Hematopoietic multipotent progenitor cell treated with erythropoietin and hydrocortisone succinate and interleukin-3 and kit ligand, for 17 days (in vitro differentiated cells): ENCODE measurements around the gene CREB3L1.

ENCODE experiments used
- DNase-seq: peaks from one replicate; pipeline ENCODE4 v3.0.0-alpha.2; 2015; ENCODE audit warnings: low spot score

The CREB3L1 gene

GRCh38 chr11:46327829-46328228 is 50.4 kb downstream of the CREB3L1 start:
- DNase-seq: no peak

GRCh38 chr11:46330154-46330553 is 52.7 kb downstream of the CREB3L1 start:
- no peak for DNase-seq

GRCh38 chr11:46330563-46331281 is 53.3 kb downstream of the CREB3L1 start:
- DNase-seq: no peak

- DNase-seq: no peak
Observed at GRCh38 chr11:46331282-46331984, 54.0 kb downstream of the CREB3L1 start.

- DNase-seq: no peak
Observed at GRCh38 chr11:46332093-46332567, 54.7 kb downstream of the CREB3L1 start.

- no peak for DNase-seq
Observed at GRCh38 chr11:46332568-46333393, 55.3 kb downstream of the CREB3L1 start.

GRCh38 chr11:46333394-46333947 is 56.0 kb downstream of the CREB3L1 start:
- DNase-seq: no peak

GRCh38 chr11:46334211-46334610 is 56.7 kb downstream of the CREB3L1 start:
- no peak for DNase-seq

GRCh38 chr11:46335271-46335670 is 57.8 kb downstream of the CREB3L1 start:
- DNase-seq: no peak

GRCh38 chr11:46335890-46336562 is 58.6 kb downstream of the CREB3L1 start:
- DNase-seq: no peak

- no peak for DNase-seq
Observed at GRCh38 chr11:46336563-46337180, 59.2 kb downstream of the CREB3L1 start.

- DNase-seq: no peak
Observed at GRCh38 chr11:46337626-46338345, 60.3 kb downstream of the CREB3L1 start.

- no peak for DNase-seq
Observed at GRCh38 chr11:46338636-46338987, 61.1 kb downstream of the CREB3L1 start.

- DNase-seq: no peak
Observed at GRCh38 chr11:46338988-46339666, 61.7 kb downstream of the CREB3L1 start.

GRCh38 chr11:46339816-46340215 is 62.4 kb downstream of the CREB3L1 start:
- DNase-seq: no peak

- no peak for DNase-seq
Observed at GRCh38 chr11:46341454-46341853, 64.0 kb downstream of the CREB3L1 start.

- DNase-seq: no peak
Observed at GRCh38 chr11:46342239-46342638, 64.8 kb downstream of the CREB3L1 start.

- DNase-seq: no peak
Observed at GRCh38 chr11:46343520-46343919, 66.1 kb downstream of the CREB3L1 start.

- DNase-seq: no peak
Observed at GRCh38 chr11:46345131-46345597, 67.7 kb downstream of the CREB3L1 start.

GRCh38 chr11:46345881-46346484 is 68.5 kb downstream of the CREB3L1 start:
- no peak for DNase-seq
